ENCODE data around the gene PBX1. TPM values are rescaled to one million over a fixed set of nuclear protein-coding genes. Genes with fewer than 3 reads are reported as not detected.

PBX1 gene
- total RNA-seq, 1 experiment from 2014 or later = 18.5 TPM

DNA sequence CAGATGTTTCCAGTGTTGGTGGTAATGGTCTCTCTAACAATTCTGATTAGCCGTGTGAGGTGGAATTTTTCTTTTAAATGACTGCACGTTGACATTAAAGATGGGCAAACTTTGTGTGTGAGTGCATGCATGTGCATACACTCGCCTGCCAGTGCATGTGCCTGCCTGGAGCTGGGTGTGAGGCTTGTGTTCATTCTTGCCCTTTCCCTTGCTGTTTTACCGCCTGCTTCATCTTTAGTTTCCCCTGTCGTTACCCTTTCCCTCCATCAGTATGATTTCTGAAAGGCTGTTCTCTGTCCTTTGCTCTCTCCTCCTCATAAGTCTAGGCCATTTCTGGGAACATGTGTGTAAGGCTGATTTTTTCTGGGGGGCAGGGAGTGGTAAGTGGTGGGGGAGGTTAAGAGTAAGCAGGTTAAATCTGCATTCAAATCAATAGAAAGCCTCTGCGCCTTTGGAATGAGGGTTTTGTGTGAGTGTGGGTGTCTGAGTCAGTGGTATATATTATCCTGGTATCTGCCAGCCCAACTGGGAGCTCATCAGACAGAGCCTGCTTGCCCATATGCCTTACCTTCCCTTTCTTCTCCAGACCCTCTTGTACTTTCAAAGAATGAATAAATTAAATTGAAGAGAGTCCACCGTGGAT, 112.5 kb downstream of the PBX1 start:
- Histone ChIP-seq H3K4me1 (replicated peaks) (no peaks in the 10 kb centered on the region), H3K36me3 (no peaks in the 10 kb centered on the region), H3K27ac (no peak overlapping the region), H3K4me3 (no peak overlapping the region), H3K27me3 (replicated peaks) (no peaks in the 10 kb centered on the region), H3K9me3 (replicated peaks) (no peaks in the 10 kb centered on the region)
- DNase-seq (ENCODE audit: low read depth in 1 of 2, low spot score in 2 of 2) = no peak

- DNase-seq (ENCODE audit: low read depth in 1 of 2, low spot score in 2 of 2) = no peak
- H3K4me3 ChIP-seq = no peak overlapping the region
- H3K36me3 ChIP-seq = no peaks in the 10 kb centered on the region
- no peaks in the 10 kb centered on the region for H3K27me3 ChIP-seq (replicated peaks)
- H3K9me3 ChIP-seq (replicated peaks) = no peaks in the 10 kb centered on the region
- no peaks in the 10 kb centered on the region for H3K4me1 ChIP-seq (replicated peaks)
- no peak overlapping the region for H3K27ac ChIP-seq
Measured at GRCh38 chr1:164671966-164672571, 113.1 kb downstream of the PBX1 start.

DNA sequence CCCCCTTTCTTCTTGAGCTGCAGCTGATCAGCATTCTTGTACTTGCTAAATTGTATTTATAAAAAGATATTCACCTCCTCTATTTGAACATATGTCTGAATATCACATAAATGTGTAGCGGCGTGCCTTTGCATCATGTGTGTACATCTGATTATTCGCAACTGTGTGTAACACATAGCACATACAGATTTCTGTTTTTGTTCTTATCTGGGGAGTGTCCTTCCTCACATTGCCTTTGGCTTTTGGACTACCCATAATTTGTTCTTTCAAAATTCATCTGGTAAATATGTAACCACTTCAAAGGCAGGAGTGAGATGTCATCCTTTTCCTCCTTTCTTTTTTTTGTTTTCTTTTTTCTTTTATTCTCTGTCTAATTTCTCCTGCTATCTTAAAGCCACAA, 113.6 kb downstream of the PBX1 start:
- H3K9me3 ChIP-seq (replicated peaks) = no peaks in the 10 kb centered on the region
- no peaks in the 10 kb centered on the region for H3K27me3 ChIP-seq (replicated peaks)
- H3K4me1 ChIP-seq (replicated peaks) = no peaks in the 10 kb centered on the region
- H3K27ac ChIP-seq = no peak overlapping the region
- H3K36me3 ChIP-seq = no peaks in the 10 kb centered on the region
- no peak overlapping the region for H3K4me3 ChIP-seq
- no peak for DNase-seq (ENCODE audit: low read depth in 1 of 2, low spot score in 2 of 2)

DNA sequence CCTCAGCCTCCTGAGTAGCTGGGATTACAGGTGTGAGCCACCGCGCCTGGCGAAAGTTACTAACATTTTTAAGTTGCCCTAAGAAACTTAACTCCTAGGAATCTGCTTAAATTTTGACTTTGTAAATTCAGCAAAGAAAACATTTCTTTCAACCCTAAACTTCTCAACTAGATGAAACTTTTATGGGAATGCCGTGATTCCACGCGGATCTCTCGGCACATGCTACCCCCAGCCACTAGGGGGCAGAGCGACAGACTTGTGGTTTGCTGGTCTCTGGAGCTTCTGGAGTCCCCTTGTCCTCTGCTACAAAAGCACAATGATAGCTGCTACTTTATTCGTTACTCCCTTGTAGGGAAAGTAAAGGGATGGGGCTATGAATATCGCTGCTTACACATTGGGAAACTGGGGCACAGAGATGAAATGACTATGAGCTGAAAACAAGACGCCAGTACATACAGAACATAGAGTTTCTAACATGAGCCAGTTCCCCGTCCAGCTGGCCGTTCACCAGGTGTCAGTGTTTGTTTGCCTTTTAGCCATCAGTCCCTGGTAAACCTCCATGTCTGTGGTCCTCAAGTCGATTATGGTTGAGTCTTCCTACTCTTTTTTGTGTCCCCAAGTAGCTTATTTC, 114.7 kb downstream of the PBX1 start:
- Histone ChIP-seq H3K27ac (no peak overlapping the region), H3K4me1 (replicated peaks) (no peaks in the 10 kb centered on the region), H3K36me3 (no peaks in the 10 kb centered on the region), H3K4me3 (no peak overlapping the region), H3K9me3 (replicated peaks) (no peaks in the 10 kb centered on the region), H3K27me3 (replicated peaks) (no peaks in the 10 kb centered on the region)
- peak in 1 of 2 experiments; percentile 22 for DNase-seq (ENCODE audit: low read depth in 1 of 2, low spot score in 2 of 2)

DNA sequence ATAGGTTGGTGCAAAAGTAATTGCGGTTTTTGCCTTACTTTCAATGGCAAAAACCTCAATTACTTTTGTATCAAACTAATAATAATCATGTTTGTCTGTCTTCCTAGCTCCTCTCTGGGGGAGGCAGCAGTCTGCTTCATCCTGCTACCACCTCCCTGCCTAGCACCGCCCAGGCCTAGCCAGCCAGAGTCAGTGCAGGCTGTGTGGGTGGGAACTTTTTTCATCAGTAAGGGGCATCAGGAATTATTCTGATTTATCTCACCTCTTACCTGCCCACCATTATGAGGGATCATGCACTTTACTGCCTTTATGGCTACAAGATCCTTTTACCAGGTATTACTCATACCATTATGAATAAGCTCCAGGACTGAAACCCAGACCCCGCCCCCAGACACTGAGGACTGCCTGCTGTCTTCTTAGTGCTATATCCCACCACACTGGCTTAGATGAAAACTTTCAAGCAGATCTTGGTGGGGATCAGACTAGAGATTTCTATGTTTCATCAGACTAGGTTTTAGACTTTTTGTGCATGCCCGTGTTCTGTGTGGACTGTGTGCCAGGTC, 116.4 kb downstream of the PBX1 start:
- H3K9me3 ChIP-seq (replicated peaks) = no peaks in the 10 kb centered on the region
- H3K27ac ChIP-seq = no peak overlapping the region
- no peak for DNase-seq (ENCODE audit: low read depth in 1 of 2, low spot score in 2 of 2)
- no peak overlapping the region for H3K4me3 ChIP-seq
- H3K36me3 ChIP-seq = no peaks in the 10 kb centered on the region
- H3K27me3 ChIP-seq (replicated peaks) = no peaks in the 10 kb centered on the region
- no peaks in the 10 kb centered on the region for H3K4me1 ChIP-seq (replicated peaks)

- no peak for DNase-seq (ENCODE audit: low read depth in 1 of 2, low spot score in 2 of 2)
Measured at GRCh38 chr1:164678136-164678700, 119.2 kb downstream of the PBX1 start.

GRCh38 chr1:164682570-164682969, 123.6 kb downstream of the PBX1 start:
- Histone ChIP-seq H3K4me1 (replicated peaks) (no peaks in the 10 kb centered on the region), H3K27me3 (replicated peaks) (no peaks in the 10 kb centered on the region), H3K36me3 (no peaks in the 10 kb centered on the region), H3K4me3 (no peak overlapping the region), H3K27ac (no peak overlapping the region), H3K9me3 (replicated peaks) (no peaks in the 10 kb centered on the region)
- no peak for DNase-seq (ENCODE audit: low read depth in 1 of 2, low spot score in 2 of 2)

More at GRCh38 chr1:164678136-164678700, 119.2 kb downstream of the PBX1 start:
- Histone ChIP-seq H3K4me1 (replicated peaks) (no peaks in the 10 kb centered on the region), H3K4me3 (no peak overlapping the region), H3K27me3 (replicated peaks) (no peaks in the 10 kb centered on the region), H3K9me3 (replicated peaks) (no peaks in the 10 kb centered on the region), H3K27ac (no peak overlapping the region), H3K36me3 (no peaks in the 10 kb centered on the region)

DNA sequence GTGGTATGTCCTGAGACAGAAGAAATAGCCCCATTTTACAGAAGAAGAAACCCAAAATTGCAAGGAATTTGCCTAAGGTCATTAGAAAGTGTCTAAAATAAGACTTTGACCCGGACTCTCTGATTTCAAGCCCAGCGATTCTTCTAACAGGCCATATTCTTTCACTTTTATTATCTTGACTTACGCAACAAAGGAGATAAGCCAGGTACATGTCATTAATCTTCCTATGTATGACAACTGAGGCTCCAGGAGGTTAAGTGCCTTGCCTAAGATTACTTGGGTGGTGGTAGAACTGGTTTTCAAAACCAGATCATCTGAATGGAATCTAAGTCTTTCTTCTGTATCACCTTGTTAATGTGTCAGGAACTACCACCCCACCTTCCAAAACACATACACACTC, 124.3 kb downstream of the PBX1 start:
- no peaks in the 10 kb centered on the region for H3K36me3 ChIP-seq

GRCh38 chr1:164685266-164686035, 126.5 kb downstream of the PBX1 start:
- Histone ChIP-seq H3K27ac (no peak overlapping the region), H3K4me3 (no peak overlapping the region), H3K36me3 (no peaks in the 10 kb centered on the region), H3K9me3 (replicated peaks) (no peaks in the 10 kb centered on the region), H3K27me3 (replicated peaks) (no peaks in the 10 kb centered on the region), H3K4me1 (replicated peaks) (no peaks in the 10 kb centered on the region)
- DNase-seq (ENCODE audit: low read depth in 1 of 2, low spot score in 2 of 2) = no peak

More for the DNA sequence above, 124.3 kb downstream of the PBX1 start:
- Histone ChIP-seq H3K27me3 (replicated peaks) (no peaks in the 10 kb centered on the region), H3K4me3 (no peak overlapping the region), H3K9me3 (replicated peaks) (no peaks in the 10 kb centered on the region), H3K27ac (no peak overlapping the region), H3K4me1 (replicated peaks) (no peaks in the 10 kb centered on the region)
- DNase-seq (ENCODE audit: low read depth in 1 of 2, low spot score in 2 of 2) = no peak

- no peak for DNase-seq (ENCODE audit: low read depth in 1 of 2, low spot score in 2 of 2)
- Histone ChIP-seq H3K9me3 (replicated peaks) (no peaks in the 10 kb centered on the region), H3K27me3 (replicated peaks) (no peaks in the 10 kb centered on the region), H3K27ac (no peak overlapping the region), H3K4me1 (replicated peaks) (no peaks in the 10 kb centered on the region), H3K4me3 (no peak overlapping the region), H3K36me3 (no peaks in the 10 kb centered on the region)
Measured at GRCh38 chr1:164687777-164688176, 128.8 kb downstream of the PBX1 start.

GRCh38 chr1:164688791-164689190, 129.8 kb downstream of the PBX1 start:
- Histone ChIP-seq H3K9me3 (replicated peaks) (no peaks in the 10 kb centered on the region), H3K4me1 (replicated peaks) (no peaks in the 10 kb centered on the region), H3K4me3 (no peak overlapping the region), H3K27me3 (replicated peaks) (no peaks in the 10 kb centered on the region), H3K36me3 (no peaks in the 10 kb centered on the region), H3K27ac (no peak overlapping the region)
- DNase-seq (ENCODE audit: low read depth in 1 of 2, low spot score in 2 of 2) = no peak

- Histone ChIP-seq H3K36me3 (no peaks in the 10 kb centered on the region), H3K27me3 (replicated peaks) (no peaks in the 10 kb centered on the region), H3K4me1 (replicated peaks) (no peaks in the 10 kb centered on the region), H3K9me3 (replicated peaks) (no peaks in the 10 kb centered on the region), H3K4me3 (no peak overlapping the region), H3K27ac (no peak overlapping the region)
- DNase-seq (ENCODE audit: low read depth in 1 of 2, low spot score in 2 of 2) = no peak
Measured at GRCh38 chr1:164689672-164690511, 130.9 kb downstream of the PBX1 start.

- H3K27ac ChIP-seq = no peak overlapping the region
- DNase-seq (ENCODE audit: low read depth in 1 of 2, low spot score in 2 of 2) = no peak
- H3K9me3 ChIP-seq (replicated peaks) = no peaks in the 10 kb centered on the region
- no peaks in the 10 kb centered on the region for H3K36me3 ChIP-seq
- H3K27me3 ChIP-seq (replicated peaks) = no peaks in the 10 kb centered on the region
- peaks cover 17% of the 10 kb centered on the region for H3K4me1 ChIP-seq (replicated peaks)
- H3K4me3 ChIP-seq = no peak overlapping the region
Measured at GRCh38 chr1:164692420-164692819, 133.4 kb downstream of the PBX1 start.

Data from SJSA1 (cell line).